ENCODE measurements around the gene FGFBP1.

Gene FGFBP1

GRCh38 chr4:15947684-15948083 lies 9.1 kb upstream of the FGFBP1 start:
- H2AFZ ChIP-seq (ENCODE audit: low read length) = no peak overlapping the region
- no peaks in the 10 kb centered on the region for H3K36me3 ChIP-seq (ENCODE audit: insufficient read depth, low read length)
- H3K27me3 ChIP-seq (ENCODE audit: insufficient read depth, low read length) = no peaks in the 10 kb centered on the region
- H3K4me1 ChIP-seq (ENCODE audit: insufficient read depth, low read length, severe bottlenecking) = no peaks in the 10 kb centered on the region
- H3K27ac ChIP-seq (ENCODE audit: low read depth, low read length, poor library complexity, severe bottlenecking) = no peak overlapping the region
- H3K9ac ChIP-seq (ENCODE audit: low read length) = no peak overlapping the region
- H3K9me3 ChIP-seq (ENCODE audit: low read length) = no peaks in the 10 kb centered on the region
- no peaks in the 10 kb centered on the region for H3K79me2 ChIP-seq (ENCODE audit: insufficient read depth, low read length)
- no peaks in the 10 kb centered on the region for H4K20me1 ChIP-seq (ENCODE audit: insufficient read depth, low read length)
- TF ChIP-seq EZH2 (IDR thresholded peaks at IDR 0.05; ENCODE audit: borderline replicate concordance, low read length) = no peak
- TF ChIP-seq CTCF (IDR thresholded peaks at IDR 0.05; ENCODE audit: low read length) = no peak
- no peak overlapping the region for H3K4me3 ChIP-seq (ENCODE audit: low read depth, low read length, poor library complexity, severe bottlenecking)
- no peaks in the 10 kb centered on the region for H3K9me2 ChIP-seq (ENCODE audit: low read depth, low read length)
- H3K4me2 ChIP-seq (ENCODE audit: low read length) = no peak overlapping the region
- no peaks in the 10 kb centered on the region for H3F3A ChIP-seq (ENCODE audit: insufficient read depth, low read length)

- Histone ChIP-seq H3F3A (ENCODE audit: insufficient read depth, low read length) (no peaks in the 10 kb centered on the region), H3K36me3 (ENCODE audit: insufficient read depth, low read length) (no peaks in the 10 kb centered on the region), H4K20me1 (ENCODE audit: insufficient read depth, low read length) (no peaks in the 10 kb centered on the region), H3K9me2 (ENCODE audit: low read depth, low read length) (no peaks in the 10 kb centered on the region), H3K4me1 (ENCODE audit: insufficient read depth, low read length, severe bottlenecking) (no peaks in the 10 kb centered on the region), H3K4me2 (ENCODE audit: low read length) (no peak overlapping the region), H3K4me3 (ENCODE audit: low read depth, low read length, poor library complexity, severe bottlenecking) (no peak overlapping the region), H3K27me3 (ENCODE audit: insufficient read depth, low read length) (no peaks in the 10 kb centered on the region), H3K9me3 (ENCODE audit: low read length) (no peaks in the 10 kb centered on the region), H3K27ac (ENCODE audit: low read depth, low read length, poor library complexity, severe bottlenecking) (no peak overlapping the region), H3K79me2 (ENCODE audit: insufficient read depth, low read length) (no peaks in the 10 kb centered on the region), H2AFZ (ENCODE audit: low read length) (no peak overlapping the region), H3K9ac (ENCODE audit: low read length) (no peak overlapping the region)
- TF ChIP-seq EZH2 (IDR thresholded peaks at IDR 0.05; ENCODE audit: borderline replicate concordance, low read length) (no peak), CTCF (IDR thresholded peaks at IDR 0.05; ENCODE audit: low read length) (no peak)
Measured at GRCh38 chr4:15945516-15945915, 7.0 kb upstream of the FGFBP1 start.

DNA sequence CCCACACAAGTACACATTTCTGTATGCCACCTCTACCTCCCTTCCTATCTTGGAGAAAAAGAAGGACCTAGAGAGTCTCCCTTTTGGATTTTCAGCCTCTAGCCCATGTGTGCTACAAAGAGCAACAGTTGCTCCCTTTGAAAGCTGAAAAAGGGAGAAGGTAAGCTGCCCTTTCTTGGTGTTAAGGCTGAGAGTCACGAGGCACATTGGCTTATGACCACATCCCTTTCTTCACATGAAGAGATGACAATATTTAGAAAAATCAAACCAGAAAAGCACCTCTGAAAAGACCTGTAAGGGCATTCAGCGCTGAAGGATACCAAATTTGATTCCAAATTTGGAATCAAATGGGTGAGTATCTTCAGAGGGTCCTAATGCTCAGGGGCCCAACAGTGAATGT lies 6.4 kb upstream of the FGFBP1 start:
- H3K4me3 ChIP-seq (ENCODE audit: low read depth, low read length, poor library complexity, severe bottlenecking) = no peak overlapping the region
- no peaks in the 10 kb centered on the region for H3K79me2 ChIP-seq (ENCODE audit: insufficient read depth, low read length)
- H4K20me1 ChIP-seq (ENCODE audit: insufficient read depth, low read length) = no peaks in the 10 kb centered on the region
- TF ChIP-seq CTCF (IDR thresholded peaks at IDR 0.05; ENCODE audit: low read length) (no peak), EZH2 (IDR thresholded peaks at IDR 0.05; ENCODE audit: borderline replicate concordance, low read length) (no peak)
- H3F3A ChIP-seq (ENCODE audit: insufficient read depth, low read length) = no peaks in the 10 kb centered on the region
- no peaks in the 10 kb centered on the region for H3K36me3 ChIP-seq (ENCODE audit: insufficient read depth, low read length)
- no peaks in the 10 kb centered on the region for H3K27me3 ChIP-seq (ENCODE audit: insufficient read depth, low read length)
- H3K9me2 ChIP-seq (ENCODE audit: low read depth, low read length) = no peaks in the 10 kb centered on the region
- H3K4me2 ChIP-seq (ENCODE audit: low read length) = no peak overlapping the region
- H3K4me1 ChIP-seq (ENCODE audit: insufficient read depth, low read length, severe bottlenecking) = no peaks in the 10 kb centered on the region
- H3K9ac ChIP-seq (ENCODE audit: low read length) = no peak overlapping the region
- no peak overlapping the region for H2AFZ ChIP-seq (ENCODE audit: low read length)
- no peaks in the 10 kb centered on the region for H3K9me3 ChIP-seq (ENCODE audit: low read length)
- H3K27ac ChIP-seq (ENCODE audit: low read depth, low read length, poor library complexity, severe bottlenecking) = no peak overlapping the region

All from OCI-LY1 (cell line).